Keratinocyte (primary cell): ENCODE results near the gene DMD. TPM values are rescaled to one million over a fixed set of nuclear protein-coding genes. Genes with fewer than 3 reads are reported as not detected.

Experiments
- DNase-seq: peaks from one replicate; pipeline ENCODE4 v3.0.0-alpha.2; 2011; ENCODE audit warnings: low read depth, missing footprints, low spot score
- FAIRE-seq: peaks from 2 replicates; lab custom pipeline; 2011; peaks lifted over from hg19 to GRCh38; lab: Jason Lieb, UNC
- H2AFZ ChIP-seq: 2 replicates; pipeline ENCODE4 v1.6.0; 2012; ENCODE audit warnings: low read length, control low read depth, inconsistent platforms; ENCODE audit not compliant: control insufficient read depth
- H3K27ac ChIP-seq: 2 replicates; pipeline ENCODE4 v1.5.1; 2011; ENCODE audit warnings: low read length; ENCODE audit not compliant: control insufficient read depth, insufficient read depth
- H3K27me3 ChIP-seq: 3 replicates; pipeline ENCODE4 v1.6.0; 2011; ENCODE audit warnings: low read length; ENCODE audit not compliant: control insufficient read depth, insufficient read depth; ENCODE audit errors: extremely low read depth
- H3K36me3 ChIP-seq, 2 experiments: 2 replicates in 1 of 2; 3 replicates in 1 of 2; pipeline ENCODE4 v1.5.1; 2011; ENCODE audit warnings: low read length in 2 of 2, mild to moderate bottlenecking in 1 of 2; ENCODE audit not compliant: control insufficient read depth in 2 of 2, insufficient read depth in 2 of 2; ENCODE audit errors: extremely low read depth in 1 of 2
- H3K4me1 ChIP-seq: 3 replicates; pipeline ENCODE4 v1.5.1; 2011; ENCODE audit warnings: low read length; ENCODE audit not compliant: control insufficient read depth, insufficient read depth; ENCODE audit errors: extremely low read depth
- H3K4me2 ChIP-seq: 3 replicates; pipeline ENCODE4 v1.6.0; 2011; ENCODE audit warnings: low read depth, low read length; ENCODE audit not compliant: control insufficient read depth, insufficient read depth; ENCODE audit errors: extremely low read depth
- H3K4me3 ChIP-seq, 3 experiments: fragments of 200-600 bp in 1 of 3; sonication (generic) in 1 of 3; 2 replicates in 2 of 3; 3 replicates in 1 of 3; pipeline ENCODE4 v1.5.1; 2011 to 2016; ENCODE audit warnings: low read length in 3 of 3, mild to moderate bottlenecking in 3 of 3, control low read depth in 2 of 3, inconsistent platforms in 1 of 3, low read depth in 1 of 3, mixed read lengths in 1 of 3, mixed run types in 1 of 3, moderate library complexity in 1 of 3; ENCODE audit not compliant: control insufficient read depth in 2 of 3, insufficient read depth in 2 of 3; ENCODE audit errors: extremely low read depth in 1 of 3
- H3K79me2 ChIP-seq: 2 replicates; pipeline ENCODE4 v1.6.0; 2012; ENCODE audit warnings: low read length; ENCODE audit not compliant: control insufficient read depth, insufficient read depth
- H3K9ac ChIP-seq: 3 replicates; pipeline ENCODE4 v1.6.0; 2011; ENCODE audit warnings: low read length; ENCODE audit not compliant: control insufficient read depth, insufficient read depth; ENCODE audit errors: extremely low read depth
- H3K9me1 ChIP-seq: 3 replicates; pipeline ENCODE4 v1.6.0; 2011; ENCODE audit warnings: low read length; ENCODE audit not compliant: control insufficient read depth, insufficient read depth; ENCODE audit errors: extremely low read depth
- H3K9me3 ChIP-seq: 2 replicates; pipeline ENCODE4 v1.5.1; 2012; ENCODE audit warnings: low read depth, low read length; ENCODE audit not compliant: control insufficient read depth
- H4K20me1 ChIP-seq: 3 replicates; pipeline ENCODE4 v1.6.0; 2011; ENCODE audit warnings: low read length; ENCODE audit not compliant: control insufficient read depth, insufficient read depth; ENCODE audit errors: extremely low read depth
- CTCF ChIP-seq, 3 experiments: IDR thresholded peaks in 1 of 3; conservative IDR thresholded peaks in 1 of 3; optimal IDR thresholded peaks in 1 of 3; 2 replicates in 2 of 3; 3 replicates in 1 of 3; pipeline versions ENCODE3 to v1.5.1; 2011; ENCODE audit warnings: low read length in 3 of 3, mild to moderate bottlenecking in 3 of 3, moderate library complexity in 2 of 3, control low read depth in 1 of 3, inconsistent platforms in 1 of 3; ENCODE audit not compliant: insufficient read depth in 2 of 3; ENCODE audit errors: extremely low read depth in 1 of 3
- EZH2 ChIP-seq: IDR thresholded peaks from one replicate; pipeline ENCODE4 v1.6.1; 2012; ENCODE audit warnings: inconsistent platforms, mild to moderate bottlenecking, low read length, moderate library complexity
- dilution Hi-C: fragments of 300-500 bp; cut with MboI; formaldehyde crosslinking; loops from one replicate; pipeline ENCODE4 v1.7.0; 2020; ENCODE audit warnings: low sequenced_read_pairs; ENCODE audit not compliant: extremely low pct_ligation_motif_present
- polyA plus RNA-seq, 5 experiments: library from polyadenylated mRNA; depleted of rRNA in 3 of 5; stranded (reverse) in 3 of 5; stranded (forward) in 1 of 5; unstranded in 1 of 5; fragments of >200 nt; gene quantifications; 1 replicate in 1 of 5; 2 replicates in 3 of 5; 3 replicates in 1 of 5; pipeline versions ENCODE4 v1.2.1 to v1.2.3, GENCODE V29; 2011 to 2012; ENCODE audit warnings: missing spikeins in 2 of 5, low read depth in 1 of 5, low replicate concordance in 1 of 5

The DMD gene
- polyA plus RNA-seq, 1 donor (not counting 4 experiments of a cell fraction or from before 2014, with no cell fraction given), result 8.9 TPM

GRCh38 chrX:32495855-32496254, 715.5 kb downstream of the DMD start:
- DNase-seq, result no peak
- no peak for FAIRE-seq
- H3K4me1 ChIP-seq, result no peaks in the 10 kb centered on the region
- no peaks in the 10 kb centered on the region for H3K27me3 ChIP-seq
- H3K9ac ChIP-seq, result no peak overlapping the region
- no peak for TF ChIP-seq EZH2
- no peak for TF ChIP-seq CTCF (optimal IDR thresholded peaks at IDR 0.05 in 1 of 3, IDR thresholded peaks at IDR 0.05 in 1 of 3, conservative IDR thresholded peaks at IDR 0.05 in 1 of 3; ENCODE audit: extremely low read depth in 1 of 3, insufficient read depth in 2 of 3, low read length in 3 of 3)
- no peak overlapping the region for H3K4me3 ChIP-seq
- H4K20me1 ChIP-seq, result no peaks in the 10 kb centered on the region
- H3K36me3 ChIP-seq, result no peaks in the 10 kb centered on the region
- no peaks in the 10 kb centered on the region for H3K9me1 ChIP-seq
- no peaks in the 10 kb centered on the region for H3K9me3 ChIP-seq
- H3K79me2 ChIP-seq, result no peaks in the 10 kb centered on the region
- no peak overlapping the region for H3K27ac ChIP-seq
- H3K4me2 ChIP-seq, result no peak overlapping the region
- dilution Hi-C loops, result loop anchor here (5.0 kb wide), 1 partner anchor 41 kb away; no protein-coding TSS in a partner anchor
- H2AFZ ChIP-seq, result no peak overlapping the region

GRCh38 chrX:32489125-32489524, 722.2 kb downstream of the DMD start:
- no peak for DNase-seq
- TF ChIP-seq EZH2, result no peak
- TF ChIP-seq CTCF (optimal IDR thresholded peaks at IDR 0.05 in 1 of 3, IDR thresholded peaks at IDR 0.05 in 1 of 3, conservative IDR thresholded peaks at IDR 0.05 in 1 of 3; ENCODE audit: extremely low read depth in 1 of 3, insufficient read depth in 2 of 3, low read length in 3 of 3), result no peak
- Histone ChIP-seq H3K4me3 (no peak overlapping the region), H3K4me2 (no peak overlapping the region), H4K20me1 (no peaks in the 10 kb centered on the region), H3K9ac (no peak overlapping the region), H3K27me3 (no peaks in the 10 kb centered on the region), H3K9me3 (no peaks in the 10 kb centered on the region), H3K79me2 (no peaks in the 10 kb centered on the region), H3K4me1 (no peaks in the 10 kb centered on the region), H2AFZ (no peak overlapping the region), H3K36me3 (no peaks in the 10 kb centered on the region), H3K27ac (no peak overlapping the region), H3K9me1 (no peaks in the 10 kb centered on the region)
- dilution Hi-C loops, result no loop called here
- FAIRE-seq, result no peak
